Nephron progenitor cell (in vitro differentiated cells): ENCODE data around the gene USP15.

Experiments used
- DNase-seq: peaks from one replicate; pipeline ENCODE4 v3.0.0; 2021
- H3K27ac Mint-ChIP-seq: 2 replicates; pipeline ENCODE4 v1.8.0; 2021; ENCODE audit warnings: mild to moderate bottlenecking, moderate library complexity, mixed read lengths
- H3K27me3 Mint-ChIP-seq: 2 replicates; pipeline ENCODE4 v1.8.0; 2021; ENCODE audit warnings: mild to moderate bottlenecking, low read depth, mixed read lengths; ENCODE audit not compliant: poor library complexity
- H3K36me3 Mint-ChIP-seq: 2 replicates; pipeline ENCODE4 v1.8.0; 2021; ENCODE audit warnings: low read depth, mixed read lengths
- H3K4me1 Mint-ChIP-seq: 2 replicates; pipeline ENCODE4 v1.8.0; 2021; ENCODE audit warnings: mixed read lengths
- H3K4me3 Mint-ChIP-seq: 2 replicates; pipeline ENCODE4 v1.8.0; 2021; ENCODE audit warnings: mild to moderate bottlenecking, moderate library complexity, mixed read lengths
- H3K9me3 Mint-ChIP-seq: 2 replicates; pipeline ENCODE4 v1.8.0; 2021; ENCODE audit warnings: mild to moderate bottlenecking, moderate library complexity, mixed read lengths
- CTCF ChIP-seq: fragments of 200-600 bp; sonication (generic); IDR thresholded peaks from 2 replicates; pipeline ENCODE4 v1.5.0; 2021; ENCODE audit warnings: antibody characterized with exemption

USP15 gene

DNA sequence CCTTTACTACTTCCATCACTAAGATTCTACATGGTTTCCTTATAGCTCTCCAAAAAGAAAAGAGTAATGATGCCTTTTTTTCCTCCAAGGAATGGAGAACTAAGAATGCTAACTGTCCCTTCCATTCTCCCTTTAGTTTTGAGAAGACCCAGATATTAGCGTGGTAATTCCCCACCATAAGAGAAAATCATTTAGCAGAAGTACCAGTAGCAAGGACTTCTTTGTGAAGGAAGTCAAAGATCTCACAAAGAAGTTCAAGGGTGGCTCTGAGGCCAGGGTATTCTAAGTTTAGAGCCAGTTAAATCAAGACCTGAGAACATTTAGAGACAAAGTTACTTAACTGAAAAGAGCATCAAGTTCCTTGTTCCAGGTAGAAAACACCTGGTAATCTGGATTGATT is 7.3 kb downstream of the USP15 start:
- no peak for TF ChIP-seq CTCF
- Mint-ChIP-seq H3K4me1 (no peaks in the 10 kb centered on the region), H3K9me3 (no peaks in the 10 kb centered on the region), H3K27me3 (no peaks in the 10 kb centered on the region), H3K4me3 (no peak overlapping the region), H3K36me3 (no peaks in the 10 kb centered on the region), H3K27ac (no peak overlapping the region)
- DNase-seq: no peak

GRCh38 chr12:62268956-62269355 is 8.8 kb downstream of the USP15 start:
- no peak for DNase-seq
- Mint-ChIP-seq H3K36me3 (no peaks in the 10 kb centered on the region), H3K27me3 (no peaks in the 10 kb centered on the region)

GRCh38 chr12:62269464-62270228 is 9.4 kb downstream of the USP15 start:
- Mint-ChIP-seq H3K9me3 (no peaks in the 10 kb centered on the region), H3K27me3 (no peaks in the 10 kb centered on the region), H3K36me3 (no peaks in the 10 kb centered on the region), H3K4me3 (no peak overlapping the region), H3K4me1 (peaks cover under 1% of the 10 kb centered on the region), H3K27ac (no peak overlapping the region)
- DNase-seq: no peak
- no peak for TF ChIP-seq CTCF

More at GRCh38 chr12:62268956-62269355, 8.8 kb downstream of the USP15 start:
- Mint-ChIP-seq H3K4me3 (no peak overlapping the region), H3K27ac (no peak overlapping the region), H3K9me3 (no peaks in the 10 kb centered on the region), H3K4me1 (no peaks in the 10 kb centered on the region)
- no peak for TF ChIP-seq CTCF

DNA sequence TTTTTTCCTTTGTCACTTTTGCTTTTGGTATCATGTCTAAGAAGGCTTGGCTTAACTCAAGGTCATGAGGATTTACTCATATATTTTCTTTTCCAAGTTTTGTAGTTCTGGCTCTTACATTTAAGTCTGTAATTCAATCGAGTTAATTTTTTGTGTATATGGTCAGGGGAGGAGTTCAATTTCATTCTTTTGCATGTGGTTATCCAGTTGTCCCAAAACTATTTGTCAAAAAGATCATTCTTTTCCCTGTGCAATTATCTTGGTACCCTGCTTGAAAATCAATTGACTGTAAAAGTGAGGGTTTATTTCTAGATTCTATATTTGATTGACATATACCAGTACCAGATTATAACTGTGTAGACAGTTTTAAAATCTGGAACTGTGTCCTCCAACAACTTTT is 10.2 kb downstream of the USP15 start:
- Mint-ChIP-seq H3K9me3 (no peaks in the 10 kb centered on the region), H3K4me3 (no peak overlapping the region), H3K36me3 (no peaks in the 10 kb centered on the region), H3K27me3 (no peaks in the 10 kb centered on the region), H3K27ac (no peak overlapping the region), H3K4me1 (peaks cover 8% of the 10 kb centered on the region)
- DNase-seq: no peak
- no peak for TF ChIP-seq CTCF

GRCh38 chr12:62270872-62271271 is 10.7 kb downstream of the USP15 start:
- TF ChIP-seq CTCF: no peak
- Mint-ChIP-seq H3K4me3 (no peak overlapping the region), H3K36me3 (no peaks in the 10 kb centered on the region), H3K4me1 (peaks cover 10% of the 10 kb centered on the region), H3K9me3 (no peaks in the 10 kb centered on the region), H3K27me3 (no peaks in the 10 kb centered on the region), H3K27ac (no peak overlapping the region)
- no peak for DNase-seq

- no peak overlapping the region for H3K27ac Mint-ChIP-seq
- no peaks in the 10 kb centered on the region for H3K27me3 Mint-ChIP-seq
- no peaks in the 10 kb centered on the region for H3K36me3 Mint-ChIP-seq
- no peak overlapping the region for H3K4me3 Mint-ChIP-seq
- H3K4me1 Mint-ChIP-seq: peaks cover 10% of the 10 kb centered on the region
- no peak for TF ChIP-seq CTCF
- no peaks in the 10 kb centered on the region for H3K9me3 Mint-ChIP-seq
- no peak for DNase-seq
These were observed 12.8 kb downstream of the USP15 start for GRCh38 chr12:62272936-62273552.
